ENCODE data around the gene ACSL6. TPM values are rescaled to one million over a fixed set of nuclear protein-coding genes. Genes with fewer than 3 reads are reported as not detected.

Gene ACSL6
- total and polyA plus RNA-seq, 4 donors: 27.9 to 103 (median 74.9) TPM

DNA sequence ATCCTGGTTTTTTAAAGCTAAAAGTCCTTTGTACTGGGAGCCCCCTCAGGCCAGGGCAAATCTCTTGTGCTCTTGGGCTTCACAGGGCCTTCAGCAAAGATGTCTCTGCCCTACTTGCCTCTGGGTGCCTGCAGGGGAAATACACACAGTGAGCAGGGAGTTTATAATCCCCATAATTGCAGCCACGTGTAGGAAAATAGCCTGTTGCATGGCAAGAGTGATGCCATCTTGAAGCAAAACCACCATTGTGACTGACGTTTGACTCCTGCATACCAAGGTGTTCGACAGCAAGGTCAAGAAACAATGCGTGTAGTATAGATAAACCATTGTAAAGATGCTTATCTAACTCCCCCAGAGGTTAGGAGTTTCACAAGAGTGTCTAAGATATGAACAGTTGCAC is 37.6 kb upstream of the ACSL6 start:
- Histone ChIP-seq H3K4me1 (ENCODE audit: control insufficient read depth, insufficient read depth, low read length) (no peaks in the 10 kb centered on the region), H3K4me3 (ENCODE audit: low read depth, low read length) (no peak overlapping the region), H3K9me3 (ENCODE audit: control insufficient read depth, insufficient read depth, low read length) (no peaks in the 10 kb centered on the region), H3K27me3 (ENCODE audit: control insufficient read depth, insufficient read depth, low read length) (no peaks in the 10 kb centered on the region), H3K27ac (ENCODE audit: low read depth, low read length) (no peak overlapping the region), H3K36me3 (ENCODE audit: control insufficient read depth, insufficient read depth, low read length) (no peaks in the 10 kb centered on the region)
- WGBS (ENCODE audit: insufficient coverage): 74% methylated on average over 3 of the region's 4 CpGs
- DNase-seq (ENCODE audit: low read depth in 4 of 6, low spot score in 6 of 6): no peak

DNA sequence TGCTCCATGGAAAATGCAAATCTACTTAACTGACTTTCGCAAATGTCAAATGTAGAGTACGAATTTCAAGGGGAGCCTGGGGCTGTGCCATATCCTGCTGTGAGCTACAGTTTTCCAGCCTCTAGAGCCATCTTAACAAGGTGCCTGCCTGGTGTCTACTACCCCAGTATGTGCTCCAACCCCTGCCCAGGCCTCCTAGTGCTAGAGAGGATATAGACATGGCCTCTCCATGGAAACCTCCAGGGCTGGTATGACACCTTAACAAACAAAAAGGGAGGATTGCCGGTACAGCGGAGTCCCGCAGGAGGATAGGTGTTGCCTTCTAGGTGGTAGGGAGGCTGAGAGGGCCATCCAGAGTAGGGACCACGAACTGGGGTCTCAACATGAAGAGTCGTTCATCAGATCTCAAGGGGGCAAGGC is 35.4 kb upstream of the ACSL6 start:
- H3K36me3 ChIP-seq (ENCODE audit: control insufficient read depth, insufficient read depth, low read length): no peaks in the 10 kb centered on the region
- H3K4me3 ChIP-seq (ENCODE audit: low read depth, low read length): no peak overlapping the region
- H3K9me3 ChIP-seq (ENCODE audit: control insufficient read depth, insufficient read depth, low read length): no peaks in the 10 kb centered on the region
- H3K27ac ChIP-seq (ENCODE audit: low read depth, low read length): no peak overlapping the region
- DNase-seq (ENCODE audit: low read depth in 4 of 6, low spot score in 6 of 6): no peak
- 77% methylated on average over 7 of the region's 7 CpGs for WGBS (ENCODE audit: insufficient coverage)
- no peaks in the 10 kb centered on the region for H3K27me3 ChIP-seq (ENCODE audit: control insufficient read depth, insufficient read depth, low read length)
- no peaks in the 10 kb centered on the region for H3K4me1 ChIP-seq (ENCODE audit: control insufficient read depth, insufficient read depth, low read length)

DNA sequence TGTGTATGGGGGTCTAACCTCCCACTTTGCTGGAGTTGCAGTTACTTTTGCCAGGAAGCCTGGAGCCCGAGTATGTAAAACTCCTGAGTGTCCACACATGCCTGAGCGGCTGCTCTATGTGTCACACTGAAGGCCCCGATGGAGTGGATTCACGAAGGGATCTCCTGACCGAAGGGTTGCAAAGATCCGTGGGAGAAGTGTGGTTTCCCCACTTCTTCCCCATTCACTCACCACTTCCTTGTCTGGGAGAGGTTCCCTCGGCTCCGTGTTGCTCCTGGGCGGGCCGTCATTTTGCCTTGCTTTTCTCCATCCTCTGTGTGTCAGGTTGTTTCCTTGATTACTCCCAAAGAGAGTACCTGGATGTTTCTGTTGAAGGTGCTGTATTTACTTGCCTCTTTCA is 32.7 kb upstream of the ACSL6 start:
- 96% methylated on average over 4 of the region's 10 CpGs for WGBS (ENCODE audit: insufficient coverage)

DNA sequence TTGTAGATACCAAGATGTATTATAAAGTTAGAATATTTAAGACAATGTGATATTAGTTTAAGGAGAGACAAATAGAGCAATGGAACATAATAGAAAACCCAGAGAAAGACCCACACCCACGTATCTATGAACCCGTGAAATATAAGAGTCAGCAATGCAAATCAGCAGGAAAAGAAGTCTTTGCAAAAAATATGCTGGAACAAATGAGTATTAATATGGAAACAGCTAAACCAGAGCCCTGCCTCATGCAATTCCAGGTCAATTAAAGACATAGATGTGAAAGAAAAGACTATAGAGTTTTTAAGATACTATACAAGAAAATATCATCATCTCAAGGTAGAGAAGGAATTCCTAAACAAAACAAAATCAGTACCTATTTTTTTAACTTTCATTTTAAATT is 25.9 kb upstream of the ACSL6 start:
- Histone ChIP-seq H3K9me3 (ENCODE audit: control insufficient read depth, insufficient read depth, low read length) (peaks cover 2% of the 10 kb centered on the region), H3K27me3 (ENCODE audit: control insufficient read depth, insufficient read depth, low read length) (no peaks in the 10 kb centered on the region), H3K27ac (ENCODE audit: low read depth, low read length) (no peak overlapping the region), H3K4me1 (ENCODE audit: control insufficient read depth, insufficient read depth, low read length) (no peaks in the 10 kb centered on the region), H3K36me3 (ENCODE audit: control insufficient read depth, insufficient read depth, low read length) (no peaks in the 10 kb centered on the region), H3K4me3 (ENCODE audit: low read depth, low read length) (no peak overlapping the region)
- WGBS (ENCODE audit: insufficient coverage): no CpG with 5 or more reads among the region's 2 CpGs
- no peak for DNase-seq (ENCODE audit: low read depth in 4 of 6, low spot score in 6 of 6)

More for the DNA sequence above, 32.7 kb upstream of the ACSL6 start:
- Histone ChIP-seq H3K27ac (ENCODE audit: low read depth, low read length) (no peak overlapping the region), H3K4me3 (ENCODE audit: low read depth, low read length) (no peak overlapping the region), H3K9me3 (ENCODE audit: control insufficient read depth, insufficient read depth, low read length) (peaks cover 2% of the 10 kb centered on the region), H3K36me3 (ENCODE audit: control insufficient read depth, insufficient read depth, low read length) (no peaks in the 10 kb centered on the region), H3K4me1 (ENCODE audit: control insufficient read depth, insufficient read depth, low read length) (no peaks in the 10 kb centered on the region), H3K27me3 (ENCODE audit: control insufficient read depth, insufficient read depth, low read length) (no peaks in the 10 kb centered on the region)
- DNase-seq (ENCODE audit: low read depth in 4 of 6, low spot score in 6 of 6): no peak

DNA sequence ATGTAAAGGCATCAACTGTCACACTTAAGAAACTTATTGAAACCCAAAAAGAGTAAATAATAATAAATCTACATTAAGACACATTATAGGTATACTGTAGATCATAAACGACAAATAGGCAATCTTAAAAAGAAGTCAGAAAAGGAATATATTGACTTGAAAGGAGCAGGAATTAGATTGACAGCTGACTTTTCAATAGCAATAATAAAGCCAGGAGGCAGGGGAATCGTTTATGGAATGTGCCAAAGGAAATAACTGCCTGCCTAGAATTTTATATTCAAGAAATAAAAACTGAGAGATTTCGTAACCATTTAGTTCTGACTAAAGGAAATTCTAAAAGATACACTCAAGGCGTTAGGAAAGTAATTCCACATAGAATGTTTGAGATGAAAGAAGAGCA is 21.7 kb upstream of the ACSL6 start:
- no CpG with 5 or more reads among the region's 4 CpGs for WGBS (ENCODE audit: insufficient coverage)
- no peak for DNase-seq (ENCODE audit: low read depth in 4 of 6, low spot score in 6 of 6)
- no peak overlapping the region for H3K4me3 ChIP-seq (ENCODE audit: low read depth, low read length)
- H3K4me1 ChIP-seq (ENCODE audit: control insufficient read depth, insufficient read depth, low read length): peaks cover 2% of the 10 kb centered on the region
- no peak overlapping the region for H3K27ac ChIP-seq (ENCODE audit: low read depth, low read length)
- H3K36me3 ChIP-seq (ENCODE audit: control insufficient read depth, insufficient read depth, low read length): no peaks in the 10 kb centered on the region
- no peaks in the 10 kb centered on the region for H3K27me3 ChIP-seq (ENCODE audit: control insufficient read depth, insufficient read depth, low read length)
- H3K9me3 ChIP-seq (ENCODE audit: control insufficient read depth, insufficient read depth, low read length): no peaks in the 10 kb centered on the region

DNA sequence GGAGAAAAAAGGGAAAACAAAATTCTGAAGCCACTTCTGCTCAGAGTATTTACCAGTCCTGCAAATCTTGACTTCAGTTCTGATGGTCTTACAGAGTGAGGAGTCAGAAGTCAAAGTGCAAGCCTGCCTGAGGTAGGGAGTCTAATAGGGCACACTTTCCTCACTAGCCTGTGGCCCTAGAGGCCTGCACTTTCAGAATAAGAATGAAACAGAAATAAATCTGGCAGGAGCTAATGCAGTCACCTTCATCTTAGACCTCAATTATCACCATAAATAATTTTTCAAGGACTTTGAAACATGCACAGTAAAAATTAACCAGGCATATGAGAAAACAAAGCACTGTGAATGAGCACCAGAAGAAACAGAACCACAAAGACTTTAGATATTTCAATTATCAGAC is 20.7 kb upstream of the ACSL6 start:
- no peaks in the 10 kb centered on the region for H3K36me3 ChIP-seq (ENCODE audit: control insufficient read depth, insufficient read depth, low read length)
- DNase-seq (ENCODE audit: low read depth in 4 of 6, low spot score in 6 of 6): no peak
- H3K4me1 ChIP-seq (ENCODE audit: control insufficient read depth, insufficient read depth, low read length): peaks cover 3% of the 10 kb centered on the region
- no peak overlapping the region for H3K27ac ChIP-seq (ENCODE audit: low read depth, low read length)
- no peak overlapping the region for H3K4me3 ChIP-seq (ENCODE audit: low read depth, low read length)
- no peaks in the 10 kb centered on the region for H3K9me3 ChIP-seq (ENCODE audit: control insufficient read depth, insufficient read depth, low read length)
- no peaks in the 10 kb centered on the region for H3K27me3 ChIP-seq (ENCODE audit: control insufficient read depth, insufficient read depth, low read length)

DNA sequence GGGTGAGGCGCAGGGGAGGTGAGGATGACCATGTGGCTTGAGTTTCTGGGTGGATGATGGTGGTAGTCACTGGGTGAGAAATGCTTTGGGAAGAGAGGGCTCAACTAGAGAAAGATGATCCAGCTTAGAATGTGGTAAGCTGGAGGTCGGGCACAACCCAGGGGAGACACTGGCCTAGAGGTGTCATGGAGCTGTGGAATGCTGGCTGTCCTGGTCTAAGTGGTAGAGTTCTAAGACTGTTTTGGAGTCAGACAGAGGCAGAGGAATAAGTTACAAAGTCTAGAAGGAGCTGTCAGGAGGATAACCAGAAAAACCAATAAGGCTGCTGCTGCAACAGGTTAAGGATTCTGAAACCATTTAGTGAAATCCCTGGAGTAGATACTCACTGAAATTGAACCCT is 19.2 kb upstream of the ACSL6 start:
- peaks cover 3% of the 10 kb centered on the region for H3K4me1 ChIP-seq (ENCODE audit: control insufficient read depth, insufficient read depth, low read length)
- WGBS (ENCODE audit: insufficient coverage): 91% methylated on average over 2 of the region's 2 CpGs
- H3K9me3 ChIP-seq (ENCODE audit: control insufficient read depth, insufficient read depth, low read length): no peaks in the 10 kb centered on the region

DNA sequence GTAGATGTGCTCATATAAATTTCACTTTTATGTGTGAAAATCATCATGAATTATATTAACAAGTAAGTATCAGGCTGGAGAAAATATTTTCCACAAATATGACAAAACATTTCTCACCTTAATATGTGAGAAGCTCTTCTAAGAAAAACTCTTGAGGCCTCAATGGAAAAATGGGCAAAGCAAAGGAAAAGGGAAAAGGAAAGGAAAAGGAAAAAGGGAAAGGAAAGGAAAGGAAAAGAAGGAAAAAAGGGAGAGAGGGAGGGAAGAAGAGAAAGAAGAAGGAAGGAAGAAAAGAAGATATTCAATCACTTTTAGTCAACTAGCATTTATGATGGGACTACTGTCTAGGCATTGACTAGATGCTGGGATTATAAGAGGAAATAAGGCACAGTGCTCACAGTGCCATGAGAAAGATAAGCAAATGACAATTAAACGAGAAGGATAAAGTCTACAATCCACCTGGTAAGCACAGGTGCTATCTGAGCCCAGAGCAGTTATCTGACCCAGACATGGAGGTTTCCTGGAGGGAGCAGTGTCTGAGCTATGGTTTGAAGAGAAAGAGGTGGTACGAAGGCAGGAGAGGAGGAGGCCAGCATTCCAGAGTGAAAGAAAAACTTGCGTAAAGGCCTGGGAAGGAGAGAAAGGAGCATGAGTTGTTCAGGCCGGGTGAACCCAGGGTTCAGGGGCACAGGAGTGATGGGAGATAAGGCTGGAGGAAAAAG is 18.3 kb upstream of the ACSL6 start:
- H3K4me1 ChIP-seq (ENCODE audit: control insufficient read depth, insufficient read depth, low read length): peaks cover 3% of the 10 kb centered on the region
- no peak overlapping the region for H3K27ac ChIP-seq (ENCODE audit: low read depth, low read length)
- H3K27me3 ChIP-seq (ENCODE audit: control insufficient read depth, insufficient read depth, low read length): no peaks in the 10 kb centered on the region
- H3K36me3 ChIP-seq (ENCODE audit: control insufficient read depth, insufficient read depth, low read length): no peaks in the 10 kb centered on the region
- H3K9me3 ChIP-seq (ENCODE audit: control insufficient read depth, insufficient read depth, low read length): no peaks in the 10 kb centered on the region
- no peak overlapping the region for H3K4me3 ChIP-seq (ENCODE audit: low read depth, low read length)
- 93% methylated on average over 4 of the region's 4 CpGs for WGBS (ENCODE audit: insufficient coverage)
- DNase-seq (ENCODE audit: low read depth in 4 of 6, low spot score in 6 of 6): no peak

More for the DNA sequence above, 19.2 kb upstream of the ACSL6 start:
- H3K36me3 ChIP-seq (ENCODE audit: control insufficient read depth, insufficient read depth, low read length): no peaks in the 10 kb centered on the region
- no peaks in the 10 kb centered on the region for H3K27me3 ChIP-seq (ENCODE audit: control insufficient read depth, insufficient read depth, low read length)
- H3K27ac ChIP-seq (ENCODE audit: low read depth, low read length): no peak overlapping the region
- no peak overlapping the region for H3K4me3 ChIP-seq (ENCODE audit: low read depth, low read length)
- DNase-seq (ENCODE audit: low read depth in 4 of 6, low spot score in 6 of 6): no peak

DNA sequence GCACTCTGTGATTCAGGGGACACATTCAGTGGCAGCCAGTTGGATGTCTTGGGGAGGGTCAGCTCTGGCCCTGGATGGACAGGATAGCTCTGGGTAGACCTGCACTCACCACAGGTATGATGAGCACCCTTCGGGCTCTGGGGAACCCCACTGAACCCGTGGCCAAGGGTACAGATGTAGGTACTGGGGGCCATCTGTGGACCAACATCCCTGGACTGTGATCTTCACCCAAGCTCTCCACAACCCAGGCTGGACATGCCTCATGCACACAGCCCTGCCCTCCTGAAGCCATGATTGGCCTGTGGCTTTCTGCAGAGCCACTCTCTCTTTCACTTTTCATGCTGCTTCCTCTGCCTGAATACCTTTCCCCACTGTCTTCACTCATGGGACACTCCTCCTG is 15.6 kb upstream of the ACSL6 start:
- no peak for DNase-seq (ENCODE audit: low read depth in 4 of 6, low spot score in 6 of 6)
- 88% methylated on average over 2 of the region's 2 CpGs for WGBS (ENCODE audit: insufficient coverage)
- H3K4me1 ChIP-seq (ENCODE audit: control insufficient read depth, insufficient read depth, low read length): peaks cover 3% of the 10 kb centered on the region
- H3K9me3 ChIP-seq (ENCODE audit: control insufficient read depth, insufficient read depth, low read length): no peaks in the 10 kb centered on the region
- no peaks in the 10 kb centered on the region for H3K36me3 ChIP-seq (ENCODE audit: control insufficient read depth, insufficient read depth, low read length)
- no peaks in the 10 kb centered on the region for H3K27me3 ChIP-seq (ENCODE audit: control insufficient read depth, insufficient read depth, low read length)
- no peak overlapping the region for H3K4me3 ChIP-seq (ENCODE audit: low read depth, low read length)
- no peak overlapping the region for H3K27ac ChIP-seq (ENCODE audit: low read depth, low read length)

DNA sequence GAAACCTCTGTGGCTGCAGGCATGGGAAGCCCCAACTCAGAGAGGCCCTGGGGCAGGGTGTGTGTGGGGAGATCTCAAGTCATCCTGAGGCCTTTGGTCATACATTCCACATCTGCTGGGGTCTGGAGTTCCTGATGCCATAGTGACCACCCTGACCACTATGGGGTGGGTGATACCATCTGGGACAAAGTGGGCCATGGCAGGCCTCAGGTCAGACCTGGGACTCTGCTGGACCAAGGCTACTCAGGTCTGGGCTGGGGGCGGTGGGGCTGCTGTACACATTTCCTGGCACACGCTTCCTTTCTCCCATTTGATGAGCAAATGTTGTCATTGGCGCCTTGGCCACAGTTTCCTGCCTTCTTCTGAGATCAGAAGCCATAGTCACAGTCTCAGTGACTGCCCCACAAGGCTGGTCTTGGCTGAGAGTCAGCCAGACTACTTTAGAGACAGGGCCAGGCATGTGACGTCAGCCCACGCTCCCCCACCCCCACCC is 15.1 kb upstream of the ACSL6 start:
- H3K4me1 ChIP-seq (ENCODE audit: control insufficient read depth, insufficient read depth, low read length): peaks cover 3% of the 10 kb centered on the region
- DNase-seq (ENCODE audit: low read depth in 4 of 6, low spot score in 6 of 6): no peak
- H3K9me3 ChIP-seq (ENCODE audit: control insufficient read depth, insufficient read depth, low read length): no peaks in the 10 kb centered on the region
- 97% methylated on average over 3 of the region's 5 CpGs for whole genome bisulfite sequencing (ENCODE audit: insufficient coverage)
- no peak overlapping the region for H3K4me3 ChIP-seq (ENCODE audit: low read depth, low read length)
- no peaks in the 10 kb centered on the region for H3K36me3 ChIP-seq (ENCODE audit: control insufficient read depth, insufficient read depth, low read length)
- no peak overlapping the region for H3K27ac ChIP-seq (ENCODE audit: low read depth, low read length)
- no peaks in the 10 kb centered on the region for H3K27me3 ChIP-seq (ENCODE audit: control insufficient read depth, insufficient read depth, low read length)
